ENCODE measurements around the gene IRF2BP1. TPM values are rescaled to one million over a fixed set of nuclear protein-coding genes. Genes with fewer than 3 reads are reported as not detected.
A peak's percentile ranks its signal among the peaks of the same experiment; 100 is the strongest.

The IRF2BP1 gene
- total and polyA plus RNA-seq, 11 donors, result 13.6 to 40.0 (median 19.2) TPM

GRCh38 chr19:45876161-45876410 lies 9.9 kb downstream of the IRF2BP1 start:
- no peaks in the 10 kb centered on the region for H3K36me3 ChIP-seq
- H3K4me3 ChIP-seq, result peak overlapping the region in 2 of 12 donors; percentile 19 to 43
- H3K4me1 ChIP-seq, result peaks cover 0 to 18% (median 11%) of the 10 kb centered on the region in 12 donors
- H3K27me3 ChIP-seq, result peaks cover 0 to 13% (median 0%) of the 10 kb centered on the region in 9 donors
- DNase-seq (no peak), ATAC-seq (peak in 1 of 4 donors; percentile 12)
- 56 to 66% (median 60%) methylated on average over 4 of the region's 4 CpGs for WGBS, 4 donors
- H3K9me3 ChIP-seq, result no peaks in the 10 kb centered on the region
- TF ChIP-seq CTCF (IDR thresholded peaks at IDR 0.05), result no peak
- TF ChIP-seq POLR2A (IDR thresholded peaks at IDR 0.05), result no peak
- intact Hi-C loops (cut with DNase I), result no loop called here
- H3K27ac ChIP-seq, result peak overlapping the region in 6 of 12 donors; percentile 17 to 83 (median 66)

GRCh38 chr19:45874620-45874966 lies 11.3 kb downstream of the IRF2BP1 start:
- peaks cover 0 to 13% (median 0%) of the 10 kb centered on the region in 9 donors for H3K27me3 ChIP-seq
- ATAC-seq (no peak), DNase-seq (peak in 1 of 5 donors; percentile 5)
- no peaks in the 10 kb centered on the region for H3K36me3 ChIP-seq
- no peaks in the 10 kb centered on the region for H3K9me3 ChIP-seq
- H3K4me3 ChIP-seq, result no peak overlapping the region
- TF ChIP-seq CTCF (IDR thresholded peaks at IDR 0.05) (no peak), POLR2A (IDR thresholded peaks at IDR 0.05) (no peak)
- peaks cover 0 to 18% (median 11%) of the 10 kb centered on the region in 12 donors for H3K4me1 ChIP-seq
- H3K27ac ChIP-seq, result no peak overlapping the region
- WGBS, 4 donors, result 87 to 95% (median 91%) methylated on average over 7 of the region's 7 CpGs
- intact Hi-C loops (cut with DNase I), result no loop called here

- peaks cover 0 to 13% (median 0%) of the 10 kb centered on the region in 9 donors for H3K27me3 ChIP-seq
- H3K4me1 ChIP-seq, result peaks cover 0 to 18% (median 11%) of the 10 kb centered on the region in 12 donors
- no peaks in the 10 kb centered on the region for H3K9me3 ChIP-seq
- ATAC-seq, result no peak
- DNase-seq, result no peak
- H3K4me3 ChIP-seq, result no peak overlapping the region
- 85 to 93% (median 90%) methylated on average over 7 of the region's 7 CpGs for WGBS, 4 donors
- H3K36me3 ChIP-seq, result no peaks in the 10 kb centered on the region
- intact Hi-C loops (cut with DNase I), result no loop called here
- no peak overlapping the region for H3K27ac ChIP-seq
- TF ChIP-seq POLR2A (IDR thresholded peaks at IDR 0.05) (no peak), CTCF (IDR thresholded peaks at IDR 0.05) (no peak)
Observed at GRCh38 chr19:45873219-45873772, 12.6 kb downstream of the IRF2BP1 start.

- Histone ChIP-seq H3K27me3 (peaks cover 0 to 9% (median 0%) of the 10 kb centered on the region in 9 donors), H3K4me3 (no peak overlapping the region), H3K9me3 (no peaks in the 10 kb centered on the region), H3K36me3 (no peaks in the 10 kb centered on the region), H3K27ac (no peak overlapping the region), H3K4me1 (peaks cover 0 to 14% (median 10%) of the 10 kb centered on the region in 12 donors)
- DNase-seq, result no peak
- no peak for TF ChIP-seq POLR2A (IDR thresholded peaks at IDR 0.05)
- no peak for TF ChIP-seq CTCF (IDR thresholded peaks at IDR 0.05)
- ATAC-seq, result no peak
- intact Hi-C loops (cut with DNase I), result no loop called here
- WGBS, 4 donors, result 92 to 94% (median 93%) methylated on average over 30 to 34 of the region's 34 CpGs
Observed at GRCh38 chr19:45872095-45872919, 13.6 kb downstream of the IRF2BP1 start.
